T-helper 2 cell treated with Interferon-gamma antibody and Interleukin-4, amounts not matched to agents 5 μg/mL and 100 μg/mL, for 36 hours (primary cell): Measurements from ENCODE around the gene OR1N1.
"Not testable (repeated sequence)": the region's sequence is repeated elsewhere in the genome, so short reads cannot be mapped to it uniquely, and the experiment has no call there.

Experiments
- DNase-seq: peaks from one replicate; pipeline ENCODE4 v3.0.0; 2021; ENCODE audit warnings: low spot score
- H3K27ac Mint-ChIP-seq: one replicate; pipeline ENCODE4 v1.8.0; 2021; ENCODE audit warnings: mild to moderate bottlenecking, mixed read lengths
- H3K27me3 Mint-ChIP-seq: one replicate; pipeline ENCODE4 v1.8.0; 2021; ENCODE audit warnings: low read depth, mixed read lengths
- H3K36me3 Mint-ChIP-seq: one replicate; pipeline ENCODE4 v1.8.0; 2021; ENCODE audit warnings: low read depth, mixed read lengths
- H3K4me1 Mint-ChIP-seq: one replicate; pipeline ENCODE4 v1.8.0; 2021; ENCODE audit warnings: low read depth, mixed read lengths
- H3K4me3 Mint-ChIP-seq: one replicate; pipeline ENCODE4 v1.8.0; 2022; ENCODE audit warnings: mild to moderate bottlenecking, moderate library complexity, mixed read lengths
- H3K9me3 Mint-ChIP-seq: one replicate; pipeline ENCODE4 v1.8.0; 2021; ENCODE audit warnings: mixed read lengths

Gene OR1N1, protein sequence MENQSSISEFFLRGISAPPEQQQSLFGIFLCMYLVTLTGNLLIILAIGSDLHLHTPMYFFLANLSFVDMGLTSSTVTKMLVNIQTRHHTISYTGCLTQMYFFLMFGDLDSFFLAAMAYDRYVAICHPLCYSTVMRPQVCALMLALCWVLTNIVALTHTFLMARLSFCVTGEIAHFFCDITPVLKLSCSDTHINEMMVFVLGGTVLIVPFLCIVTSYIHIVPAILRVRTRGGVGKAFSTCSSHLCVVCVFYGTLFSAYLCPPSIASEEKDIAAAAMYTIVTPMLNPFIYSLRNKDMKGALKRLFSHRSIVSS

DNA sequence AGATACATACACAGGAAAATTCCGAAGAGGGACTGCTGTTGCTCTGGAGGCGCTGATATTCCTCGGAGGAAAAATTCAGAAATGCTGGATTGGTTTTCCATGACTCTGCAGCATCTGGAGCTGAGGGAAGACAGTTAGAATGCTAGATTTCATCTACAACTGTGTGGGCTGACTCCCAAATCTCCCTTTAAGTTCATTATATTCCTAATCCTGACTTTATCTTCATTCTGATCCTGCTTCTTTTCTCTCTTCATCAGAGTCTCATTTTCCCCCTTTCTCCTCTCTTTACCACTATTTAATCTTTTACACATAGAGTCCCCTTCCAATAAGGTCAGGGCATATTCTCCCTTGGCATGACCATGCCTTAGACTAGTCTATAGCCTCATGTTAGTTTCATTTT lies at the start of gene OR1N1:
TSS of gene OR1N1 (minus strand) at position 101 of the 400 bp plus-strand sequence. CDS start at position 101, 0 bp downstream.
- H3K4me3 Mint-ChIP-seq = no peak within 1 kb of the TSS

DNA sequence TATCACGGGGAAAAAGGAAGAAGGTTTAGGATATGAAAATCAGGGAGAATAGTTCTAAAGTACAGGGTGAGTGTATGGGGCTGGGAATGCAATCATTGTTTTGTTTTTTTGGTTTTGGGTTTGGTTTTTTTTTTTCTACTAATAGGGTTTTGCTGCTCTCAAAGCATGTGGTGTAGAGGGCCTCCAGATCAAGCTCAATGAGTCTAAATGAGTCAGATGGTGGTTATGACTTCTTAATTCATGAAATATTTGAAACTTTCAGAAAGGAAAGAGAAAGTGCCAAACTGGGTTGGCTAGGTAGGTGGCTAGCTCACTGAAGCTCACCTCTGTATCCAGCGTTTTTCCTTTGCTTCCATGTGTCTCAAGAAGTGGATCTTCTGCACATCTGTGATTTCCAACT lies 45.4 kb upstream of the OR1N1 start:
- Mint-ChIP-seq H3K27me3 (peaks cover 2% of the 10 kb centered on the region), H3K4me3 (no peak overlapping the region), H3K27ac (no peak overlapping the region), H3K36me3 (no peaks in the 10 kb centered on the region), H3K4me1 (peaks cover 10% of the 10 kb centered on the region), H3K9me3 (no peaks in the 10 kb centered on the region)
- no peak for DNase-seq

More for the DNA sequence above, at the start of gene OR1N1:
- Mint-ChIP-seq H3K9me3 (no peaks in the 10 kb centered on the region), H3K36me3 (no peaks in the 10 kb centered on the region), H3K4me1 (no peaks in the 10 kb centered on the region), H3K27ac (no peak within 1 kb of the TSS), H3K27me3 (no peaks in the 10 kb centered on the region)
- DNase-seq = no peak

DNA sequence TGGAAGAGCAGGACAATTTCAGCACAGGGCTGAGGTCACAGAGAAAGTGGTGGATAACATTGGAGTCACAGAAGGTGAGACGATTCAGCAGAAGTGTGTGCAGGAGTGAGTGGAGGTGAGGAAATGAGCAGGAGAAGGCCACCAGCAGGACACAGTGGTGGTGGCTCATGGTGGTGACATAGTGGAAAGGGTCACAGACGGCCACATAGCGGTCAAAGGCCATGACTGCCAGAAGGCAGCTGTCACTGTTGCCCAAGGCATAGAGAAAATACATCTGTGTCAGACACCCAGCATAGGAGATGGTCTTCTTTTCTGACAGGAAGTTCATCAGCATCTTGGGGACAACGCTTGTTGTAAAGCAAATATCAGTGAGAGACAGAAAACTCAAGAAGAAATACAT lies 40.8 kb upstream of the OR1N1 start:
- H3K4me1 Mint-ChIP-seq = peaks cover 14% of the 10 kb centered on the region
- no peak overlapping the region for H3K4me3 Mint-ChIP-seq
- DNase-seq = no peak
- H3K9me3 Mint-ChIP-seq = no peaks in the 10 kb centered on the region
- no peak overlapping the region for H3K27ac Mint-ChIP-seq
- H3K36me3 Mint-ChIP-seq = no peaks in the 10 kb centered on the region
- H3K27me3 Mint-ChIP-seq = no peaks in the 10 kb centered on the region

DNA sequence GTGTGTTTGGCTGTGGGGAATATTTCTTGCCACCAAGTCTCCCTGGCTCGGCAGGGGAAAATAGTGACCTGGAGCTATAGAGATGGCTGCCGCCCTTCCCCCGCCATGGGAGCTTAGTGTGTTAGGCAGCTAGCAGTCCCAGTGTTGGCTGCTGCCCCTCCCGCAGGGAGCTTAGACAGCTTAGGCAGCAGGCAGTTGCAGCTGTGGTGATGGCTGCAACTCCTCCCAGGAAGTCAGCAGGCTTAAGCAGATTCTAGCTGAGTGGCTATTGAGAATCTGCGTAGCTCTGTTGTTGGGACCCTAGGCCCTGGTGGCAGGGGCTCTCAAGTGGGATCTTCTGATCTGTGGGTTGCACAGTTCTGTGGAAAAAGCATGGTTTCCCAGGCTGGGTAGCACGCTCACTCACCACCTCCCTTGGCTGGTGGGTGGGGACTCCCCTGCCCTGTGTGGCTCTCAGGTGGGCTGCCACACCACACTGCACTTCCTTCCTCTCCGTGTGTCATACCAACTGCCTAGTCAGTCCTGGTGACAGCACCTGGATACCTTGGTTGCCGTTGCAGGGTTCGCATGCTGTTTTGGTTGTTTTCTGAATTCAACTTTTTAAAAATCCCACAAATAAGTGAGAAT lies 35.2 kb upstream of the OR1N1 start:
- DNase-seq = peak; percentile 10
- Mint-ChIP-seq H3K27ac (peak overlapping the region; percentile 46), H3K9me3 (peaks cover 5% of the 10 kb centered on the region), H3K27me3 (peaks cover 5% of the 10 kb centered on the region), H3K4me3 (no peak overlapping the region), H3K36me3 (no peaks in the 10 kb centered on the region), H3K4me1 (peaks cover 10% of the 10 kb centered on the region)

DNA sequence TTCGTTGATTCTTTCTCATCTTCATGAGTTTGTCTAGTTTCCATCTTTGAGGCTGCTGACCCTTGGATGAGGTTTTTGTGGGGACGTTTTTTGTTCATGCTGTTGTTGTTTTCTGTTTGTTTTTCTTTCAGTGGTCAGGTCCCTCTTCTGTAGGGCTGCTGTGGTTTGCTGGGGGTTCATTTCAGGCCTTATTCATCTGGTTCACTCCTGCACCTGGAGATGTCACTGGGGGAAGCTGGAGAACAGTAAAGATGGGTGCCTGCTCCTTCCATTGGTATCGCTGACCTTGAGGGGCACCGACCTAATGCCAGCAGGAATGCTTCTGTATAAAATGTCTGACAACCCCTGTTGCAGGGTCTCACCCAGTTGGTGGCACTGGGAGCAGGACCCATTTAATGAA lies 34.4 kb upstream of the OR1N1 start:
- Mint-ChIP-seq H3K9me3 (peaks cover 5% of the 10 kb centered on the region), H3K36me3 (no peaks in the 10 kb centered on the region), H3K27ac (no peak overlapping the region), H3K4me1 (peaks cover 10% of the 10 kb centered on the region), H3K4me3 (no peak overlapping the region), H3K27me3 (peaks cover 5% of the 10 kb centered on the region)
- DNase-seq = no peak

DNA sequence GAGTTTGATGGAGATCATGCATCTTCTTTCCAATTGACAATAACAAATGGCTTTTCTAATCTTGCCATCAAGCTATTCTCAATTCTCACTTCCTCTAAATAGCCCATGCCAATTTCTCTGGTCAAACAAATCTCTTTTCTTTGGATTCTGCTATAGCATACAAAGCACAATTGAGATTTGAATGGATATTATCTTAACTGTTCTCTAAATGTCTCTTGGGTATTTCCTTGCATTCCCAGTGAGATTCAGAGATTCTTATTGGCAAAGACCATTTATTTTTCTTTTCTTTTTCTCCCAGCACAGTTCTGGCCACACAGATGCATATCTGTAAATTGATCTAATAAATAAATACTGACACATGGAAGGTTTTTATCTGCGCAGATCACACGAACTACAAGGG lies 25.7 kb upstream of the OR1N1 start, which contains the start of gene OR1N2:
TSS of gene OR1N2 (plus strand) at position 301 of the 400 bp plus-strand sequence. CDS start 100 bp downstream, outside the sequence.
- Mint-ChIP-seq H3K27me3 (no peaks in the 10 kb centered on the region), H3K4me1 (no peaks in the 10 kb centered on the region), H3K9me3 (no peaks in the 10 kb centered on the region), H3K36me3 (no peaks in the 10 kb centered on the region), H3K4me3 (no peak within 1 kb of the TSS), H3K27ac (no peak within 1 kb of the TSS)
- no peak for DNase-seq

DNA sequence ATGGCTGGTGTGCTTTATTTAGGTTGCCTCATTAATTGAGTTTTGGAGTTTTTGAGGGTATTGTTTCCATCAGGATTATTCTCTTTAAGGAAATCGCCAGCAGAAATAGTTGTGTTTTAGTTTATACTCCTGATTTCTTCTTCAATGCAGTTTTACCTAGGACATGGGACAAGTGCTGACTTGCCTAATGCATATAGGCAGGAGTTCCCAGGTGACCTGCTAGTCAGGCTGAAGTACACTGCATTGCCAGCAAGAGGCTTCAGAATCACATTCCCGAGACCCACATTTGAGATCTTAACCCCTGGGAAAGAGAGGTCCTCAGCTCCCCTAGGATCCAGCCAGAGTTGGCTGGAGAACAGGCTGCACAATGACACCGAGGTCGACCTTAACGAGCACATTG lies 24.3 kb upstream of the OR1N1 start:
- Mint-ChIP-seq H3K4me1 (no peaks in the 10 kb centered on the region), H3K27me3 (peaks cover 4% of the 10 kb centered on the region), H3K27ac (no peak overlapping the region), H3K36me3 (no peaks in the 10 kb centered on the region), H3K9me3 (no peaks in the 10 kb centered on the region), H3K4me3 (no peak overlapping the region)
- DNase-seq = no peak

DNA sequence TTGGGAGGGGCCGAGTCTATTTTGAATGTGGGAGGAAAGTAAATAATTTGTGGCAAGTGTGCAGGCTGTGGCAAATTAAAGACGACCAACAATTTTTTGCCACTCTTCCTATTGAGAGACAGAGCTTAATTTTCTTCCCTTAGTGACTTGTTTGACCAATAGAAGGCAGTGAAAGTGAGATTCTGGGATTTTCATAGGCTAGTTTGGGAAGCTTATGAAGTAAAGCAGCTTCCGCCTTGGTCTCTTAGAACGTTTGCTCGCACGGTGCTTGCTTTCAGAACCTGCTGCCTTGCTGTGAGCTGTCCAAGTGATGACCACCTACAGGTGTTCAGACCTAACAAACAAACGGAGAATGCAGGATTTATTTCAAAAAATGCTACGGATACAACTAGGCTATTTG lies 19.1 kb upstream of the OR1N1 start:
- no peaks in the 10 kb centered on the region for H3K9me3 Mint-ChIP-seq
- no peak overlapping the region for H3K27ac Mint-ChIP-seq
- H3K27me3 Mint-ChIP-seq = peaks cover 6% of the 10 kb centered on the region
- DNase-seq = no peak
- H3K36me3 Mint-ChIP-seq = no peaks in the 10 kb centered on the region
- H3K4me3 Mint-ChIP-seq = no peak overlapping the region
- H3K4me1 Mint-ChIP-seq = no peaks in the 10 kb centered on the region

DNA sequence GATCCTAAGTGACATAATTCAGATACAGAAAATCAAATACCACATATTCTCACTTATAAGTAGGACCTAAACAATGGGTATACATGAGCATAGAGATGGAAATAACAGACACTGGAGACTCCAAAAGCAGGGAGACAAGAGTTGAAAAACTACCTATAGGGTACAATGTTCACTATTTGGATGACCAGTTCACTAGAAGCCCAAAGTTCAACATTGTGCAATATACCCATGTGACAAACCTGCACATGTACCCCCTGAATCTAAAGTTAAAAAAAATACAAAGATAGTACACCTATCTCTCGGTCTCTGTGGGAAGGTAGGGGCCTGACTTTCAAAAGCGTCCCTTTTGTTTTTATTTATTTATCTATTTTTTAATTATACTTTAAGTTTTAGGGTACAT lies 11.7 kb upstream of the OR1N1 start:
- no peaks in the 10 kb centered on the region for H3K9me3 Mint-ChIP-seq
- no peaks in the 10 kb centered on the region for H3K4me1 Mint-ChIP-seq
- H3K27ac Mint-ChIP-seq = no peak overlapping the region
- H3K27me3 Mint-ChIP-seq = no peaks in the 10 kb centered on the region
- no peak overlapping the region for H3K4me3 Mint-ChIP-seq
- no peaks in the 10 kb centered on the region for H3K36me3 Mint-ChIP-seq
- DNase-seq = no peak

DNA sequence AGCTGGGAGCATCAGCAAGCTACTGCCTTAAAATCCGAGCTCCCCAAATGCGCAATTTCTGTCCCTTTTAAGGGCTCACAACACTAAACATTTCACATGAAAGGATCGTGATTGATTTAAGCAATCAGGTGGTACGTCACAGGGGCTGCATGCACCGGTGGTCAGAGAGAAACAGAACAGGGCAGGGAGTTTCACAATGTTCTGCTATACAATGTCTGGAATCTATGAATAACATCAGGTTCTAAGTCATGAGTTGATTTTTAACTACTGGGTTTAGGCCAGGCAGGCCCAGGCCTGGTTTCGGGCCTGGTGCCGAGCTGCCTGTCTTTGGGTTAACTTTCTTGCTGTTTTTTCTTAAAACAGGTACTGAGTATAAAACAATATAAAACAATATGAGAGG lies 10.0 kb upstream of the OR1N1 start:
- not testable (repeated sequence) for H3K9me3 Mint-ChIP-seq

DNA sequence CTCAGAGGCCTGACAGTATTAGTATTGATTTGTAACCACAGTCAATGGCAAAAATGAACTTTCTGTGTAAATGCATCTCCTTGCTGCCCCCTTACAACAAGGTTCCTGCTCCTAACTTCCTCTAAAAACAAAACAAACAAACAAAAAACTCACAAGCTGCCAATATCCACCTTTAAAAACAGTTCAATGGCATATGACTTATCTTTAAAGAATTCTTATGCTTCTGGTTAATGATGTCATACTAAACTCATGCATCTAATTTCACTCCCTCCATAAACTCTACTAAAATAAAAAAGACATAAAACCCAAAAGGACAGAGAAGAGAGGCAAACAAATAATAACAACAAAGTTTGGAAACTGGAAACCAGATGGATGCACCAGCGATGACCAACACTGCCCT lies 9.0 kb upstream of the OR1N1 start:
- no peaks in the 10 kb centered on the region for H3K27me3 Mint-ChIP-seq
- H3K9me3 Mint-ChIP-seq = no peaks in the 10 kb centered on the region
- H3K4me3 Mint-ChIP-seq = no peak overlapping the region
- DNase-seq = no peak
- no peak overlapping the region for H3K27ac Mint-ChIP-seq
- H3K36me3 Mint-ChIP-seq = no peaks in the 10 kb centered on the region
- no peaks in the 10 kb centered on the region for H3K4me1 Mint-ChIP-seq

More for the DNA sequence above, 10.0 kb upstream of the OR1N1 start:
- not testable (repeated sequence) for H3K27ac Mint-ChIP-seq, H3K4me1 Mint-ChIP-seq, H3K4me3 Mint-ChIP-seq, H3K36me3 Mint-ChIP-seq, H3K27me3 Mint-ChIP-seq, DNase-seq

DNA sequence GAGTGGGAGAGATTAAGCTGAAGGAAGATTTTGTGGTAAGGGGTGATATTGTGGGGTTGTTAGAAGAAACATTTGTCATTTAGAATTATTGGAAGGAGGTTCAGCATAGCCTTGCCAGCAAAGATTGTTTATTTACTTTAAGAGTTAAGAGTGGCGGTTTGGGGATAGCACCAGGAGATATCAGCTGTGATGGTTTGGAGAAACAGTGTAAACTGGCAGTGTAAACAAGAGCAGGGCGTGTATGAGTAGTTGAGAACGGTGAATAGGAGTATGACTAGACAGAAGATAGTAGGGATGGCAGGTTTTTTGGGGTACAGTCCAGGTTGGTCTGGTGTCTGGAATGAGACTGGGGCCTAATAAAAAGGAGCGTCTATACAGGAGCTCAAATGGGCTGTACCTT lies 4.1 kb upstream of the OR1N1 start:
- not testable (repeated sequence) for H3K4me1 Mint-ChIP-seq, H3K27me3 Mint-ChIP-seq, H3K4me3 Mint-ChIP-seq, DNase-seq, H3K36me3 Mint-ChIP-seq, H3K9me3 Mint-ChIP-seq, H3K27ac Mint-ChIP-seq

DNA sequence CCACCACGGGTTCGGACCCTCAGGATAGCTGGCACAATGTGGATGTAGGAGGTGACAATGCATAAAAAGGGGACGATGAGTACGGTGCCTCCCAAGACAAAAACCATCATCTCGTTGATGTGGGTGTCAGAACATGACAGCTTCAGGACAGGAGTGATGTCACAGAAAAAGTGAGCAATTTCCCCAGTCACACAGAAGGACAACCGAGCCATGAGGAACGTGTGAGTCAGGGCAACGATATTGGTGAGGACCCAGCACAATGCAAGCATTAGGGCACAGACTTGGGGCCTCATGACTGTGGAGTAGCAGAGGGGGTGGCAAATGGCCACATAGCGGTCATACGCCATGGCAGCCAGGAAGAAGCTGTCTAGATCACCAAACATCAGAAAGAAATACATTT lies 491 bp downstream of the OR1N1 start:
- peak; percentile 5 for DNase-seq
- Mint-ChIP-seq H3K9me3 (no peaks in the 10 kb centered on the region), H3K4me1 (no peaks in the 10 kb centered on the region), H3K4me3 (no peak overlapping the region), H3K27me3 (no peaks in the 10 kb centered on the region), H3K27ac (no peak overlapping the region), H3K36me3 (no peaks in the 10 kb centered on the region)

DNA sequence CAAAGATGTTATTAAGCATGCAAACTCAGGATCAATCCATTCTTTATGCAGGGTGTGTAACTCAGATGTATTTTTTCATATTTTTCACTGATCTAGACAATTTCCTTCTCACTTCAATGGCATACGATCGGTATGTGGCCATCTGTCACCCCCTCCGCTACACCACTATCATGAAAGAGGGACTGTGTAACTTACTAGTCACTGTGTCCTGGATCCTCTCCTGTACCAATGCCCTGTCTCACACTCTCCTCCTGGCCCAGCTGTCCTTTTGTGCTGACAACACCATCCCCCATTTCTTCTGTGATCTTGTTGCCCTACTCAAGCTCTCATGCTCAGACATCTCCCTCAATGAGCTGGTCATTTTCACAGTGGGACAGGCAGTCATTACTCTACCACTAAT lies 7.7 kb downstream of the OR1N1 start:
- Mint-ChIP-seq H3K9me3 (no peaks in the 10 kb centered on the region), H3K27ac (no peak overlapping the region), H3K4me1 (no peaks in the 10 kb centered on the region), H3K27me3 (no peaks in the 10 kb centered on the region), H3K4me3 (no peak overlapping the region), H3K36me3 (no peaks in the 10 kb centered on the region)
- no peak for DNase-seq

DNA sequence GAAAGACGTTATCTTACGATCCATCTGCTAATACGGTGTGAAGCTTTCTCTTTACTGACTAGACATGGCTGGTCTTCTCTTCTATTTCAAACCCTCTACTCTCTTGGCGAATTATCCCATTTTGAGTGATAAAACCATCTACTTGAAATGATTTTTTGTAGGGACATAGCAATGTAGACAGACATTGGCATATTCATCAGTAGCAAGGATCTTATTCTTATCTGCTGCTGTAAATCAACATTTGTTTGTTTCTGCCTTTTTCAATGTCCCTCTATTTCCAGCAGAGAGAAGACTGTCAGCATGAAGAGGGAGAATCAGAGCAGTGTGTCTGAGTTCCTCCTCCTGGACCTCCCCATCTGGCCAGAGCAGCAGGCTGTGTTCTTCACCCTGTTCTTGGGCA lies 8.3 kb downstream of the OR1N1 start, which contains the start of gene OR1J4:
TSS of gene OR1J4 (plus strand) at position 301 of the 400 bp plus-strand sequence. CDS start at position 301, 0 bp downstream.
- Mint-ChIP-seq H3K4me1 (no peaks in the 10 kb centered on the region), H3K4me3 (no peak within 1 kb of the TSS), H3K27me3 (peaks cover 3% of the 10 kb centered on the region), H3K27ac (no peak within 1 kb of the TSS), H3K9me3 (no peaks in the 10 kb centered on the region), H3K36me3 (no peaks in the 10 kb centered on the region)
- DNase-seq = no peak
